GM03348 (cell line): Measurements from ENCODE around the gene S100A7.
"Not testable (repeated sequence)": the region's sequence is repeated elsewhere in the genome, so short reads cannot be mapped to it uniquely, and the experiment has no call there.

Source experiments
- DNase-seq: peaks from one replicate; pipeline ENCODE4 v3.0.0; 2012; ENCODE audit warnings: low spot score

The S100A7 gene

DNA sequence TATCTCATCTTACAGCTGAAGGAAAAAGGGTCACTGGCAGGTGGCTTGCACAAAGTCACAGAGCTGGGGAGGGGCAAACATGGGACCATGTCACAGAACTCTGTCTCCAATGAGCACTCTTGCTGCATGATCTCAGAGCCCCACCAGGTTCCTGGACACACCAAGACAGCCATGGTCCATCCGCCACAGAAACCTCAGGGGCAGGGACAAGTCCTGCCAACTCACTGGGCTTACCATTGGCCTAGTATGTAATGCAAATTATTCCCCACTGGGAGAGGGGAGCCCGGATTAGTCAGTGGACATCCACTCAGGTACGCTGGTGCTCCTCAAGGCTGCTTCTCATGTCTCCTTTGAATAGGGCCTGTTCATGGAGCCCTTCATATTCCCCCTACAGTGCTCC, 29.9 kb downstream of the S100A7 start:
- no peak for DNase-seq

DNA sequence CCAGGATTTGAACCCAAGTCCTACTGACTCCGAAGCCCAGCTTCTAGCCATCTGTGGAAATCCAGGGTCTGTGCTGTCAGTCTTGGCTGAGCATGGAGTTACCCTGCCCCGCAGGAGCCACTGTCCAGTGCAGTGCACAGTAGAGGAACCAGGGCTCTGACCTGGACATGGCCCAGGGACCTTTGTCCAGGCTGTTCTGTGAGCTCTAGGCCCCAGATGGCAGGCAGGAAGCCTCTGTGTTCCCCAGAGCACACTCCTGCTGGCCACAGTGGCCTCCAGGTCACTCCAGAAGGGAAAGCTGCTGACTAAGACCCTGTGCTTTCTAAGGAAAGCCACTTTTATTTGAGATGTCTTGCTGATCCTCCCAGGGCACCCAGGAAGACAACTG, 30.3 kb downstream of the S100A7 start:
- no peak for DNase-seq

DNA sequence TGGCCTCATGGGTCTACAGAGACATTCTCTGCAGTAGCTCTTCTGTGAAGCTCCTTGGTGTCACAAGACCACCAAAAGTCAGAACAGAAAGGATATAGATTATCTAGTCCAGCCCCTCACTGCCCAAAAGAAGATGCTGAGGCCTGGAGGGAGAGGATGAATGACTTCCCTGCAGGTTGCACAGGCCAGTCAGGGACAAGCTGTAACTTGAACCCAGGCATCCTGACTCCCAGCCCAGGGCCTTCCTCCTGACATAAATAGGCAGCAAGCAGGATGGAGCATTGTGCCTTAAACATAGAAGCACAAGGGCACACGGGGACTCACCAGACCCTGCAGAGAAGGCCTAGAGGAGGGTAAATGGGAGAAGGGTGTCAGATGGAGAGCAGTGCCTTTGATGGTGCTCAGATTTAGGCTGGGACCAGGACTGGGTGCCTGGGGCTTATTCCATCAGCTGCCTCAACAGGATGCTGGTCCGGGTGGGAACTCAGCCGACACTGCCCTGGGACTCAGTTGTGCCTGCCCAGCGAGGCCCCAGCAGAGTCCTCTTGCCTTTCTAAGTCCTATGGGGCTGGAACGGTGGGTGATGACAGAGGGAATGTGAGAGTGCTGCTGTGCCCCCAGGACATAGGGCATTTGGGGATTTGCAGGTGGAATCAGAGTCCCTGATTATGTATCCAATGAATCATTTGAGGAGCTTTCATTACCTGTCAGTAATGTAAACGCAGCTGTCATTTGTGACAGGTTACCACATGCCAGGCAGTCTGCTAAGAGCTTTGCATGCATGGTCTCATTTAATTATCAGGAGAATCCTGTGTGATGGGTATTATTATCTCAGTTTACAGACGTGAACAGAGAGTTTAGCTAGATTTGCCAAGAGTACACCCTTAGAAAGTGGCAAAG, 30.9 kb downstream of the S100A7 start:
- DNase-seq: no peak

DNA sequence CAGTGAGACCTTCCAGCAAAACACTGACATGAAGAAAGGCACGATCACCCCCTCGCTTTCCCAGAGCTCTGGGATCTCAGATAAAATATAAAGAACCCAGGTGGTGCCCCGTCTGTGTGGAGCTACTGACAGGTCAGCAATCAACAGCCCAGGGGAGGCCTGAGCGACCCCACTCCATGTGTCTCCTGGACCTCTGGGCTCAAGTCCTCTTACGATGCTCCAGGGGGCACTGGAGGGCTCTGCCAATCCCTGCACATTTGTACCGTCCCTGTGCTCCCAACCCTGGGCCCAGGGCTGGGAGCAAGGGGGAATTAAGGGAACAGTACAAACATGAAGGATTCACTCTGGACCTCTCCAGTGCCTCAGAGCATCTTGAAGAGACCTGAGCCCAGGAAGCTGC, 31.7 kb downstream of the S100A7 start:
- no peak for DNase-seq

DNA sequence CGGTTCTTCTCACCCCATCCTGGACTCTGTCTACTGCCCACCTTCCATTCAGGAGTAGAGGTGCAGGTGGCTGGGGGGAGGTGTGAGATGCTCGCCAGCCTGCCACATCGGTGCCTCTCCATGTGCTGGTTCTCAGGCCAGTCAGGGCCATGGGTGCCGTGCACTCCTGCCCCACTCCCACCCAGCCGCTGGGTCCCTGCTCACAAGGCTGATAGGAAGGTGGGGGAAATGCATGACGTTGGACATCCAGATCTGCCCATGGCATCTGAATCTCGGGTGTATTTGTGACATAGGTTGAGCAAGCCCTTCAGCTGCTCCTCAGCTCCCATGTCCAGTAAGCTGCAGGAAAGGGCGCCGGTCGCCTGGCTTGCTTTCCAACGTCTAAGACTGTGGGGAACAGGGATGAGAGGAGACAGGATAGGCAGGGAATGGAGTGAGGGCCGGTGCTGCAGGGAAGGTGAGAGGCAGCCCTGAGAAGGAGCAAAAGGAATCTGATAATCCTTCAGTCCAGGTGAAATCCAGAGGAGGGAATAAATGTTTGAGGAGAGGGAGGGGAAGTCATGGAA, 32.3 kb downstream of the S100A7 start:
- no peak for DNase-seq

DNA sequence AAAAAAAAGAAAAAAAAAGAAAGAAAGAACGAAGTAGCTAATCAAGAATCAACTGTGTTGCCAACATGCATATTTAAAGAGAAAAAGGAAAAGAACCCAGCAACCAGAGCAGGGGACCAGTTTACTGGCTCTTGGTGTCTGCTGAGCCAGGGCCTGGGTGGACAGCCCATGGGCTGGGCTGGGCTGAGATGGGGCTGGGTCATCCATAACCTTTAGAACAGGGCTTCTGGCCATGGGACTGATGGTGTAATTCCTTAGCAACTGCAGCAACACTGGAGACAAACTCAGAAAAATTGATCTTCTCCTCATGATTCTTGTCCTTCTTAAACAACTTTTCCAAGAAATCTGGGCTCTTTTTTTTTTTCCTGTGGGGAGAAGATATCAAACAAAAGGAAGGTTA, 33.6 kb downstream of the S100A7 start:
- DNase-seq: no peak

DNA sequence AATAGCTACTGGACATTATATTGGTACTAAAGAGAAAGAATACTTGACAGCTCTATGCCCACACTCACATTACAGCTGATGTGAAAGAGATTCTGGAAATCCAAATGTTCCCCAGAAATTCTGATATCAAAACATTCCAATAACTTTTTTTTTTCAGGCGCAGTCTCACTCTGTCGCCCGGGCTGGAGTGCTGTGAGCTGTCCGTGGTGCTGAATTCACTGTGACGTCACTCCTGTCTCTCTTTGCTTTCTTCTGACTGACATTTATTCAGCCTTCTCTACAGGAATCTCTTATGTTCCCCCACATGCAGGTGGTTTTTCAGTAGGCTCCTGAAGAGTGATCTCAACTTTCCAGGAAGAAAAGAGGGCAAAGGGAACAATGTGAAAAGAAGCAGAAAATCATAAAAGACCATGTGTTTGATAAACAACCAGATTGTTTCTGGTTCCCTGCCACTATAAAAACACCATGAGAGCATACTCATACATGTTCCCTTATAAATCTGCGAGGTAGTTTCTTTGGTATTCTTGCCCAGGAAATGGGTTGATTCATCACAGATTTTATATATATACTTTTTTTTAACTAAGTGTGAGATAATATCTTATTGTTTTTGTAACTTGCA, 37.9 kb downstream of the S100A7 start:
- peak; percentile 62 for DNase-seq

DNA sequence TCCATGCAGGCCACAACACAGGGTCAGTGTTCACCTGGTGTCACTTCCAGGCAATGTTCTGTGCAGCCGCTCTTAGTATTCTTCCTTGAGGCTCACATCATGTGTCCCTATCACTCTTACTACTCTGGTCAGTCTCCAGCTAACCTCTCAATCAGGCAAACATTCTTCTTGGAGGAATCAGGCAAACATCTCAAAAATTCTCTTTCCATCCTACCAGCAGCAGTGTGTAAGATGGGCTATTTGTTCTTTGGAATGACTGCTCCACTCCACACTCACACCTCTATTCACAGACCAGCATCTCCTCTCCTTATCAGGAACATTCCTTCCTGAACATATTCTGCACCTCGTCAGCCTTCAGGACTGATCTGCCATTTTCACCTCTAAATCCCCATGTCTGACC, 40.1 kb downstream of the S100A7 start:
- no peak for DNase-seq

DNA sequence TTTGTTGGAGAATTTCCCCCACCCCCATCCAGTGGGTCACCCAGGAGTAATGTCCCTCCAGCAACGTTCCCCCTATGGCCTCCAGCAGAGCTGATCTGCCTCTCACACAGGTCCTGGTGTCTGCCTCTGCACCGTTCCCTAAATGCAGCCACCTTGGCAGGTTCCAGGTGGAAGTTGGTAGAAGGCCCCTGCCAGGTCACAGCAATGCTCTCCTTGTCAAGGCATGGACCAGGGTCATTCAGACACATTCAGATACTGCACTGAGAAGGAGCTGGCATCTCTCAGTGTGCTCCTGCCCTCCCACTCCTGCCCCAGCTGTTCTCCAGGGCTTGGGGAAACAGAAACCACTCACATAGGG, 41.0 kb downstream of the S100A7 start:
- not testable (repeated sequence) for DNase-seq

DNA sequence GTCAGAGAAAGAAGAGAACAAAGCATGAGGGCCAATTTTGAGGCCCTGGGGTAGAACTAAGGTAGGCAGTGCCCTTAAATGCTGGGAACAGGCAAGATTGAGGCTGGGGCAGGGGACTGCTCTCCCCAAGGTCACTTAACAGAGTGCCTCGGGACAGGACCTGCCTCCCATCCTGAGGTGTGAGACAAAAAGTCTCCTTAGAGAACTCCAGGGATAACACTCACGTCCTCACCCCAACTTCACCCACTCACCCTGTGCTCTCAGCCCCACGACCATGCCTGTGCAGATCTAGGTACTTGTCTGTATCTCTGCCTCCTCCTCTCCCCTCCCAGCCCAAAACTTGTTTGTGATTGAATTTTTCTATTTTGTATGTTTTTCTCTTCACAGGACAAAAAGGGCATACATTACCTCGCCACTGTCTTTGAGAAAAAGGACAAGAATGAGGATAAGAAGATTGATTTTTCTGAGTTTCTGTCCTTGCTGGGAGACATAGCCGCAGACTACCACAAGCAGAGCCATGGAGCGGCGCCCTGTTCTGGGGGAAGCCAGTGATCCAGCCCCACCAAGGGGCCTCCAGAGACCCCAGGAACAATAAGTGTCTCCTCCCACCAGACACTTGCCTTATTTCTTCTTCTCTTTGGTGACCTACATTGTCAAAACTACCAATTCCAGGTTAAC, 41.6 kb downstream of the S100A7 start:
- not testable (repeated sequence) for DNase-seq

DNA sequence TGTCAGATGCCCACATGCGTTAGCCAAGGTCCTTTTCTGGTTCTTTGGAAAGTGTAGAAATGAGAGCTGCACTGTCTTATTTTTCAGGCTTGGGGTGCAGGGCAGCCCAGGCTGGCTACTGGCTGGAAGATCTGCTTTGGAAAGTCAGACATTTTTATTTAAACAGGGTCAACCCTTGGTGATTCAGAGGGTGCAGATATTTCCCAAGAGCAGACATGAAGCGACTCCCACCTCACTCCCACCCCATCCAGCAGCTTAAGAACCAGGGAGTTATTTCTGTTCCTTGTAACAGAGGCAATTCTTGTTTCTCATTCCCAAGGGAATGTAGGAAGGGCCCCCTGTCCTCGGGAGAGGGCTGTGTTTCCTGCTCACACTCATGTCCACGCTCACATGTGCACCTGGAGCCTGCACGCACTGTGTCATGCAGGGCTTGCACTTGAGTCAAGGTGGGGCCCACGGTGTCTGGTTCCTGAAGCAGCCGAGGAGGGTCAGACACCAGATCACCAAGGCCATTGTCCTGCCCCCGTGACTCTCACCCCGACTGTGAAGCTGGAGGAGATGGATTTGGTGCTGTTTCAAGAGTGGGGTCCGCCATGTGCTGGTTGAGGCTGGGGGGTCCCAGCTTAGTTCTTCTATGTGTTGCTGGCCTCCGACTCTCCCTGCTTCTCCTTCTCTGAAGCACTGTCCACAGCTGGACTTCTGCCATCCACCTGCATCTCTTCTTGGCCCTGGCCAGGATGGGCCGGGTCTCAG, 43.1 kb downstream of the S100A7 start:
- DNase-seq: no peak

DNA sequence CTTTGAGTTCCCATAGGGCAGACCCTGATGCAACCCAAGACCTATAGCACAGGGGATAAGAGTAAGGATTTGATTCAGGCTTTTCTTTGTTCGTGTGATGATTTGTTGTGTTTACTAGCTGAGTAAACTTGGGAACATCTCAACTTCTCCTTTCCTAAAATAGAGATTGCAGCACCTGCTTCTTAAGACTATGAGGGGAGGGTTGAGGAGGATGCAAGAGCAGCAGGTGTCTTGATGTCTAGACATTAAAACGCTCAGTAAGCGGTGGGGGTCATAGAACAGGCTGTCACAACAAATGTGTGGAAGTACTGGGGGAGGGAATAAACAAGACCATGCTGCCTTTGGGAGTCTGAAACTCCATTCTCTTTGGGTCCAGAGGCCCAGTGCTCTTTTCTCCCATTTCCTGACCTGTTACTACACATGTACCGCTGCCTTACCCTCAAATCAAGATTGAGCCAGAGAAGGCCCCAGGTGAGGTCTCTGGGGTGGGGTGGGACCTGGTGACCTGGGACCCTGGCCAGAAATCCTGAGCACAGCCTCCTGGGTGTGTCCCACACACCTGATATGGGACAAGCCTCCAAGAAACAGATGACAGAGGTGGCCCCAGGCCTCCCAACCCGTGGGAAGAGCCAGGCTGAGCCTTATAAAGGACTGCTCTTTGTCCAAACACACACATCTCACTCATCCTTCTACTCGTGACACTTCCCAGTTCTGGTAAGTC, 44.4 kb downstream of the S100A7 start, which contains the start of gene S100A7A:
Gene S100A7A, plus strand, starts transcription at position 671 of the 721 bp plus-strand sequence. CDS start 1,563 bp downstream, outside the sequence.
- no peak for DNase-seq

DNA sequence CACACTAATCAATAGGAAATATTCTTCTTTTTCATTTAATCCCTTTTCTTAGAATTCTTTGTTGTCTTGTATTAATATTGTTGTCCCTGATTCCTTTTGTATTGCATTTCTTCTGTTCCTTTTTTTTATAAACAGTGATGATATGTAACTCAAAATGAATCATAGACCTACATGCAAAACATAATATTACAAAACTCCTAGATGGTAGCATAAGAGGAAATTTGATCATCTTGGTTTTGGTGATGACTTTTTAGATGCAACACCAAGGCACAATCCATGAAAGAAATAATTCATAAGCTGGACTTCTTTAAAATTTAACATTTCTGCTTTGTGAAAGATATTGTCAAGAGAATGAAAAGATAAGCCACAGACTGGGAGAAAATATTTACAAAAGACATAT, 46.5 kb downstream of the S100A7 start:
- DNase-seq: not testable (repeated sequence)
